Caco-2 (cell line): ENCODE data around the gene TMEM145. TPM values are rescaled to one million over a fixed set of nuclear protein-coding genes. Genes with fewer than 3 reads are reported as not detected.

Experiments used
- BruUV-seq: library from RNA; stranded (reverse); fragments of 400-500 nt; replicated peaks from 2 replicates; lab custom pipeline; 2021; lab: Mats Ljungman, UMichigan
- CTCF ChIA-PET: fragments of 300-600 bp; sonication (Branson Sonifier 250); formaldehyde crosslinking; loops from one replicate; lab custom pipeline; 2022; ENCODE audit warnings: antibody characterized with exemption; lab: Charles Lee
- POLR2A ChIA-PET: fragments of 300-600 bp; sonication (Branson Sonifier 250); formaldehyde crosslinking; loops from one replicate; lab custom pipeline; 2022; ENCODE audit warnings: antibody characterized with exemption; lab: Charles Lee
- DNase-seq, 2 experiments: peaks; one replicate each; pipeline versions ENCODE4 v3.0.0 to v3.0.0-alpha.2; 2020 to 2022
- H3K27me3 ChIP-seq: replicated peaks from 2 replicates; pipeline ENCODE4 v1.6.0; 2011; ENCODE audit warnings: low read length; ENCODE audit not compliant: control insufficient read depth, insufficient read depth
- H3K36me3 ChIP-seq: 2 replicates; pipeline ENCODE4 v1.5.1; 2011; ENCODE audit warnings: low read length; ENCODE audit not compliant: control insufficient read depth, insufficient read depth
- H3K4me1 ChIP-seq: fragments of 250-450 bp; sonication (Bioruptor Pico); 2 replicates; pipeline ENCODE4 v1.5.1; 2020; ENCODE audit warnings: mild to moderate bottlenecking
- H3K4me3 ChIP-seq: 2 replicates; pipeline ENCODE4 v1.5.1; 2011; ENCODE audit warnings: low read depth, mild to moderate bottlenecking, control low read depth, low read length
- H3K9me3 ChIP-seq: fragments of 250-450 bp; sonication (Bioruptor Pico); 2 replicates; pipeline ENCODE4 v1.5.1; 2020; ENCODE audit warnings: mild to moderate bottlenecking, moderate library complexity
- H3K27ac Mint-ChIP-seq: one replicate; pipeline ENCODE4 v1.8.0; 2022; ENCODE audit warnings: mixed read lengths; ENCODE audit not compliant: unreplicated experiment
- H3K27me3 Mint-ChIP-seq: one replicate; pipeline ENCODE4 v1.8.0; 2022; ENCODE audit warnings: mixed read lengths; ENCODE audit not compliant: insufficient read depth, unreplicated experiment
- H3K36me3 Mint-ChIP-seq: one replicate; pipeline ENCODE4 v1.8.0; 2022; ENCODE audit warnings: mild to moderate bottlenecking, mixed read lengths; ENCODE audit not compliant: insufficient read depth, unreplicated experiment
- H3K4me1 Mint-ChIP-seq: one replicate; pipeline ENCODE4 v1.8.0; 2022; ENCODE audit warnings: low read depth, mixed read lengths; ENCODE audit not compliant: unreplicated experiment
- H3K4me3 Mint-ChIP-seq: one replicate; pipeline ENCODE4 v1.8.0; 2022; ENCODE audit warnings: mild to moderate bottlenecking, moderate library complexity, mixed read lengths; ENCODE audit not compliant: unreplicated experiment
- H3K9me3 Mint-ChIP-seq: one replicate; pipeline ENCODE4 v1.8.0; 2022; ENCODE audit warnings: mixed read lengths; ENCODE audit not compliant: unreplicated experiment
- intact Hi-C: fragments of 100-400 bp; cut with micrococcal nuclease; formaldehyde crosslinking; loops from one replicate; pipeline ENCODE4 v1.10.0; 2022; ENCODE audit not compliant: unreplicated experiment
- microRNA-seq: library from miRNA; unstranded; fragments of <30 nt; microRNA quantifications from one replicate; pipeline ENCODE4 v1.2.0, GENCODE V29; 2022
- total RNA-seq: library from RNA; stranded (reverse); gene quantifications from 2 replicates; pipeline ENCODE4 v1.2.3, GENCODE V29; 2022
- TF ChIP-seq, protein P1 (sequence below), 2 experiments: fragments of 200-600 bp in 1 of 2; IDR thresholded peaks; 1 replicate in 1 of 2; 2 replicates in 1 of 2; pipeline versions ENCODE4 v1.5.1 to v1.8.0; 2011 to 2022; ENCODE audit warnings: antibody characterized with exemption in 1 of 2, control low read depth in 1 of 2, inconsistent platforms in 1 of 2, low read depth in 1 of 2, low read length in 1 of 2, mild to moderate bottlenecking in 1 of 2, moderate library complexity in 1 of 2; ENCODE audit not compliant: insufficient read depth in 1 of 2, severe bottlenecking in 1 of 2, unreplicated experiment in 1 of 2

Gene TMEM145
- total RNA-seq, 1 experiment from 2014 or later = 2.2 TPM

DNA sequence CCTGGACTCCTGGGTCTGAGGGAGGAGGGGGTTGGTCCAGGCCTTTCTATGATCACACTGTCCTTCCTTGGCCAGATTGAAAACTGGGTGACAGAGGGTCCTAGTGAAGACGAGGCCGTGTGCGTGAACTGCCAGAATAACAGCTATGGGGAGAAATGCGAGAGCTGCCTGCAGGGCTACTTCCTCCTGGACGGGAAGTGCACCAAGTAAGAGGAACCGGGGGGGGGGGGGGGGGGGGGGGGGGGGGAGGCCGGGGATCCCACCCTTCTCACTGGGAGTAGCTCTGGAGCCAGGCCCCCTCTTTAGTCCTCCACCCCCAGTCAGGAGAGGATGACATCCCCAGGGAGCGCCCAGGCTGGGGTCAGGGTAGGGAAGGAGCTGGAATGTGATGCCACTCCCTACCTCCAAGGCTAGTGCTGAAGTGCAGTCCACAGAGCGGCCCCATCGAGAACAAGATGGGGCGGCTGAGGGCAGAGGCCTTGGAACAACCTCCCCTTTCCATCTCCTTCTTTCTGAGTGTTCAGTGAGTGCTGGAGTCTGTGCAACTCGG lies 57.6 kb downstream of the TMEM145 start:
- H3K9me3 Mint-ChIP-seq = no peaks in the 10 kb centered on the region
- no peaks in the 10 kb centered on the region for H3K36me3 Mint-ChIP-seq
- TF ChIP-seq, protein P1, sequence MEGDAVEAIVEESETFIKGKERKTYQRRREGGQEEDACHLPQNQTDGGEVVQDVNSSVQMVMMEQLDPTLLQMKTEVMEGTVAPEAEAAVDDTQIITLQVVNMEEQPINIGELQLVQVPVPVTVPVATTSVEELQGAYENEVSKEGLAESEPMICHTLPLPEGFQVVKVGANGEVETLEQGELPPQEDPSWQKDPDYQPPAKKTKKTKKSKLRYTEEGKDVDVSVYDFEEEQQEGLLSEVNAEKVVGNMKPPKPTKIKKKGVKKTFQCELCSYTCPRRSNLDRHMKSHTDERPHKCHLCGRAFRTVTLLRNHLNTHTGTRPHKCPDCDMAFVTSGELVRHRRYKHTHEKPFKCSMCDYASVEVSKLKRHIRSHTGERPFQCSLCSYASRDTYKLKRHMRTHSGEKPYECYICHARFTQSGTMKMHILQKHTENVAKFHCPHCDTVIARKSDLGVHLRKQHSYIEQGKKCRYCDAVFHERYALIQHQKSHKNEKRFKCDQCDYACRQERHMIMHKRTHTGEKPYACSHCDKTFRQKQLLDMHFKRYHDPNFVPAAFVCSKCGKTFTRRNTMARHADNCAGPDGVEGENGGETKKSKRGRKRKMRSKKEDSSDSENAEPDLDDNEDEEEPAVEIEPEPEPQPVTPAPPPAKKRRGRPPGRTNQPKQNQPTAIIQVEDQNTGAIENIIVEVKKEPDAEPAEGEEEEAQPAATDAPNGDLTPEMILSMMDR (IDR thresholded peaks at IDR 0.05; ENCODE audit: insufficient read depth in 1 of 2, low read depth in 1 of 2, low read length in 1 of 2, severe bottlenecking in 1 of 2, unreplicated experiment in 1 of 2) = no peak
- no peak overlapping the region for H3K27ac Mint-ChIP-seq
- BruUV-seq = no TSS peak
- no peaks in the 10 kb centered on the region for H3K27me3 ChIP-seq
- H3K4me1 Mint-ChIP-seq = no peaks in the 10 kb centered on the region
- no peaks in the 10 kb centered on the region for H3K9me3 ChIP-seq
- no peaks in the 10 kb centered on the region; the same call in 1 of the 2 replicates for H3K36me3 ChIP-seq
- intact Hi-C loops = no loop called here
- no peaks in the 10 kb centered on the region for H3K27me3 Mint-ChIP-seq
- H3K4me1 ChIP-seq = no peaks in the 10 kb centered on the region
- DNase-seq = no peak
- CTCF ChIA-PET = no interaction called here
- POLR2A ChIA-PET = interaction anchor here (0.5 to 0.6 kb wide), 2 partner anchors 25 to 502 kb away, joined by 4 to 5 read pairs; no protein-coding TSS in a partner anchor
- no peak overlapping the region for H3K4me3 Mint-ChIP-seq
- H3K4me3 ChIP-seq = no peak overlapping the region

Small RNAs within 50 kb of the gene (microRNA-seq; reads per million reads assigned to microRNA genes)
- gene MIR8077 = not detected

Other genes starting within 250 kb of the TMEM145 start
- 0.30 and 0.48 TPM in 2 replicates for gene GRIK5, start 243.1 kb upstream of the TMEM145 start, total RNA-seq
- 22.4 and 22.7 TPM in 2 replicates for gene ZNF574, start 237.1 kb upstream of the TMEM145 start, total RNA-seq
- gene POU2F2, start 180.9 kb upstream of the TMEM145 start, total RNA-seq = 0.95 and 1.5 TPM in 2 replicates
- 31.2 and 31.4 TPM in 2 replicates for gene DEDD2, start 95.6 kb upstream of the TMEM145 start, total RNA-seq
- 19.4 and 22.6 TPM in 2 replicates for gene ZNF526, start 93.0 kb upstream of the TMEM145 start, total RNA-seq
- 59.6 and 60.2 TPM in 2 replicates for gene GSK3A, start 70.7 kb upstream of the TMEM145 start, total RNA-seq
- 134 and 149 TPM in 2 replicates for gene ERF, start 58.2 kb upstream of the TMEM145 start, total RNA-seq
- gene CIC, start 44.1 kb upstream of the TMEM145 start, total RNA-seq = 44.8 and 47.8 TPM in 2 replicates
- 2.8 and 2.9 TPM in 2 replicates for gene PRR19, start 11.2 kb upstream of the TMEM145 start, total RNA-seq
- gene PAFAH1B3, start 10.7 kb upstream of the TMEM145 start, total RNA-seq = 94.0 and 103 TPM in 2 replicates
- gene MEGF8, start 12.3 kb downstream of the TMEM145 start, total RNA-seq = 17.9 and 19.3 TPM in 2 replicates
- 4.1 and 5.3 TPM in 2 replicates for gene CNFN, start 77.0 kb downstream of the TMEM145 start, total RNA-seq
- 20.0 and 21.7 TPM in 2 replicates for gene LIPE, start 114.1 kb downstream of the TMEM145 start, total RNA-seq
- 1.1 and 1.3 TPM in 2 replicates for gene CXCL17, start 129.6 kb downstream of the TMEM145 start, total RNA-seq
- gene CEACAM1, start 215.2 kb downstream of the TMEM145 start, total RNA-seq = 7.1 and 9.9 TPM in 2 replicates